Mesenteric fat pad (tissue), 1 donor: ENCODE measurements around the gene TMEM116. TPM values are rescaled to one million over a fixed set of nuclear protein-coding genes. Genes with fewer than 3 reads are reported as not detected.
"Not testable (repeated sequence)": the region's sequence is repeated elsewhere in the genome, so short reads cannot be mapped to it uniquely, and the experiment has no call there.

ENCODE experiments used
- DNase-seq: peaks from one replicate; pipeline ENCODE4 v3.0.0-alpha.2; 2020; ENCODE audit warnings: low spot score
- total RNA-seq: library from RNA; stranded (reverse); fragmentation: NEBNext Ultra II Directional; extraction: Animal tissue kit (Norgen Biotek cat#: 25700); gene quantifications from one replicate; pipeline ENCODE4 v1.2.1, GENCODE V29; 2021
- donor health status: DM: yes; HTN: yes; CAD: no.

Gene TMEM116
- total RNA-seq, 1 donor from 2014 or later, result 6.0 TPM

DNA sequence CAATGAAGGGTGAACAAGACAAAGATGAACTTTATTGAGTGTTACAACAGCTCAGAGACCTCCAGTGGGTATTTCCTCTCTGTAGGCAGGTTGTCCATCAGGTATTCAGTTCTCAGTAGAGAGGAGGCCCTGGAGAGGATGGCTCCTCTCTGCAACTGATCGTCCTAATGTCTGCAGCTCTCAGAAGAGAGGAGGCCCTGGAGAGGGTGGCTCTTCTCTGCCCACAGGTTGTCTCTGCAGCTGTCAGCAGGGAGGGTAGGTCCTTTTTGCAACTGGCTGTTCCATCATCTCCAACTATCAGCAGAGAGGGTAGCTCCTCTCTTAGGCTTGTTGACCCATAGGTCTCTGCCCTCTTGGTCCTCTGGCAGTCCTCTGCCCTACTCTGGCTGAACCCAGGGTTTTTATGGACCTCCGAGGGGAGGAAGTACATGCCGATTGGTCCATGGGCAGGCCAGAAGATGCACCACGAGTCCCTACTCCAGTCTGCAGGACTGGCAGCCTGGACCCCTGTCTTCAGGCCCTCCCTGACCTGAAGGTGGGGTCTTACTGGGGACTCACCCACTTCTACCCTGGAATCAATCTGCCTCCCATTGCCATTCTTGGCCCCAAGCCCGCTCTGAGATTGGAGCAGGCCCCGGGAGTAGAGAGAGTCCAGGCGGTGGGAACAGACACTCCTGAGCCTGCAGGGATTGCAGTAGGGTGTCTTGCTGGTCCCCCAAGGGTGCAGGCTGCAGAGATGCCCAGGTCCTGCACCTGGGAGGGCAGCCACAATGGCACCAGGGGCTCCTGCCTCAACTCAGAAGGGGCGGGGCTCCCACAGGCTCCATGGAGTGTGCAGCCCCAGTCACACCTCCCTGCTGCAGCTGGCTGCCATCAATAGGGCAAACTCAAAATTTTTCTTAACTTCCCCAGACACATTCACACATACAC lies 2.3 kb downstream of the TMEM116 start:
- no peak for DNase-seq

DNA sequence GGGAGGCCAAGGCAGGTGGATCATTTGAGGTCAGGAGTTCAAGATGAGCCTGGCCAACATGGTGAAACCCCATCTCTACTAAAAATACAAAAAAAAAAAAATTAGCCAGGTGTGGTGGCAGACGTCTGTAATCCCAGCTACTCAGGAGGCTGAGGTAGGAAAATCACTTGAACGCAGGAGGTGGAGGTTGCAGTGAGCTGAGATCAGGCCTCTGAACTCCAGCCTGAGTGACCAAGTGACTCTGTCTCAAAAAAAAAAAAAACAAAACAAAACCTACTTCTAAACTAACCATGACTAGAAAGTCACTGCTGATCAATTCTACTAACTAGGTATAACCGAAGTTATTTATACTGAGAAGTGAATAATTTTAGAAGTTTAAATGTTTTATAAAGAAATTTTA lies 3.4 kb downstream of the TMEM116 start:
- DNase-seq, result not testable (repeated sequence)

DNA sequence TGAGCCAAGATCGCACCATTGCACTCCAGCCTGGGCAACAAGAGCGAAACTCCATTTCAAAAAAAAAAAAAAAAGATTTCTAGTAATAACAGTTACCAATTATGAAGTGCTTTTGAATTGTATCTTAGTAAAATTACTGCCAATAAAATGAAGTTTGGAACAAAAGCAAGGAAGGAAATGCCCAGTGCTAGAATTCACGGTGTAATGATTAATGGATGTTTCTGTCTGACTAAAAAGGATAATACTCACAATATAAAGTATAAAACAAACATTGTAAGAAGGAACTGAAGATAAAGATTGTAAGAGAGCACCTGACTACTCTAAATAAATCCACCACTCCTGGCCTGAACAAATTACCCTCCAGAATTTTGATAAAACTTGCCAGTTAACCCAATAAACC lies 4.0 kb downstream of the TMEM116 start:
- no peak for DNase-seq

DNA sequence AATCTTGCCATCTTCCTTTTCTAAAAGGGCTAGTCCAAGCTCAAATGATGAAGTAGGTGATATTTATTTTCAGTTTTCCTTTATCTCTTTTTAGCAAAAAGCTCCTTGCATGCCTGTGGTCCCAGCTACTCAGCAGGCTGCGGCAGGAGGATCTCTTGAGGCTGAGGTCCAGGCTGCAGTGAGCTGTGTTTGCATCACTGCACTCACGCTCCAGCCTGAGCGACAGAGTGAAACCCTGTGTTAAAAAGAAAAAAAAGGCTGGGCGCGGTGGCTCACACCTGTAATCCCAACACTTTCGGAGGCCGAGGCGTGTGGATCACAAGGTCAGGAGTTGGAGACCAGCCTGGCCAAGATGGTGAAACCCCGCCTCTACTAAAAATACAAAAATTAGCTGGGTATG lies 5.0 kb downstream of the TMEM116 start:
- DNase-seq, result no peak

DNA sequence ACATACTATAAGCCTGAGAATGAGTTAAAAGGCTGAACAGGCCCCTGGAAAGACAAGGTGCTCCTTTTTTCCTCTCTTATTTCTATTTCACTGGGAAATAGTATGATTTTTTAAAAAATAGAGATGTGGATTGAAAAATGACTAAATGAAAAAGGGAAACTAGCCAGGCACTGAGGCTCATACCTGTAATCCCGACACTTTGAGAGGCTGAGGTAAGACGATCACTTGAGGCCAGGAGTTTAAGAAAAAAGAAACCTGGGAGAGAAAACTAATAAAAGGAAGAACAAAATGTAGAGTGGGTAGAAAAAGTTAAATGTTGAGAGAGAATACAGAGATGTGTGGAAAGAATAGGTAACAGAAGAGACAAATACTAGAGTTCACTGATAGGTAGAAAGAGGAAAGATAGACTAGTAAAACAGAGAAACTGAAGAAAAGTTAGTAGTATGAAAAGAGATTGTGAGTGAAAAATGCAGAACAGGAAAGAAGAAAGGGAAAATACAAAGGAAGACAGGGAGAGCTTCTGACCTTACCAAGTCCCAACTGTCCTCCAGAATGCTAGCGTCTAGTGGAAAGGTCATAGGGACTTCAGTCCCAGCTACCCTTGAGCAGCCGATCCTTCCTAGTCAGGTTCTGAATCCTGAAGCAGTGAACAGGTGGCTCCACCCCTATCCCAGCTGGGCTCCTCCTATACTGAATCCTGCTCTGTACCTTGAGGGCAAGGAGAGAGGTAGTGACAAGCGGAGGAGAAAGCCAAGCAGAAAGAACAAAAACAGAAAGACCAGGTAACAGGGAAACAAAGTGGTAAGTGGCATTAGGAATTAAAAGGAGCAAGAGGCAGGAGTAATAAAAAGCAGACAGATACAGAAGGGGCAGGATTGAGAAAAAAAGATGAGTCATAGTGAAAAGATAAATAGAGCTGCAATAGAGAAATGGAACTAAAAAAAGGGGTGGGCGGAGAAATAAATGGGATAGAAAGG lies 7.3 kb downstream of the TMEM116 start:
- DNase-seq, result no peak

DNA sequence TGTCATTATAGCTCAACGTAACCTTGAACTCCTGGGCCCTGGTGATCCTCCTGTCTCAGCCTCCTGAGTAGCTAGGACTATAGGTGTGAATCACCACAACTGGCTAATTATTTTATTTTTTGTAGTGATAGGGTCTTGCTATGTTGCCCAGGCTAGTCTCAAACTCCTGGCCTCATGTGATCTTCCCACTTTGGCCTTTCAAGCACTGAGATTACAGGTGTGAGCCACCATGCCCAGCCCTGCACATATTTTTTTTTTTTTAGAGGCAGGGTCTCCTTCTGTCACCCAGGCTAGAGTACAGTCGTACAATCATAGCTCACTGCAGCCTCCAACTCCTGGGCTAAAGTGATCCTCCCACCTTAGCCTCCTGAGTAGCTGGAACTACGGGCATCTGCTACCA lies 8.9 kb downstream of the TMEM116 start:
- DNase-seq, result no peak

DNA sequence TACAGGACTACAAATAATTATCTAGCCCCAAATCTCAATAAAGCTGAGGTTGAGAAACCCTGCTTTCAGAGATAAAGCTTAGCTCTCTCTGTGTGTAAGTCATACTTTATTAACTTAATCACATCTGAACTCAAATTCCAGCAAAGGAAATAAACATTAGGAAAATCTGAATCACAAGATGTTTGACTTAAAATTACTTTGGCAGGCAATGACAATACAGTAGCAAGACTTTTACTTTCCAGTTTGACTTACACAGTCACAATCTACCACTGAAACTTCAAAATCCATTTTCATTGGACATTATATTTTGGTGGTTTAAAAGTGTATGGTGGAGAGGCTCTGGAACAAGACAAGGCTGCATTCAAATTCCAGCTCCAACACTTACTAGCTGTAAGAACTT lies 11.4 kb downstream of the TMEM116 start:
- DNase-seq, result no peak

DNA sequence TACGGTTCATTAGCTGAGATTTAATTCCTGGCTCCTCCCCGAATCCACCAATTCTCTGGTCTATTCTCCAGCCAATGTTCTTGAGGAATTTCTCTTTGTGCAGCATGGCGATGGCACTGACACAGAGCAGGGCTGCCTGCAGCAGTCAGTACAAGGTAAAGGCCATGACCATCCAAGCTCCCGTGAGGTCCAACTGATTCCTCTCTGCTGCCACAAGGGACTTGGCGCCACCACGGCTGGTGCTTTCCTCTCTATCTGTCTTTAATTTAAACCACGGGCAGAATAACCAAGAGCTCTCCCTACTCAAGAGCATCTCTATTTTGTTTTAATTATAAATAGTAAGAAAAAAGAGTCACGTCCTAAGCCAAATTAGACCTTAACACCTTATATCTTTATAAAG lies 12.1 kb downstream of the TMEM116 start:
- DNase-seq, result no peak

DNA sequence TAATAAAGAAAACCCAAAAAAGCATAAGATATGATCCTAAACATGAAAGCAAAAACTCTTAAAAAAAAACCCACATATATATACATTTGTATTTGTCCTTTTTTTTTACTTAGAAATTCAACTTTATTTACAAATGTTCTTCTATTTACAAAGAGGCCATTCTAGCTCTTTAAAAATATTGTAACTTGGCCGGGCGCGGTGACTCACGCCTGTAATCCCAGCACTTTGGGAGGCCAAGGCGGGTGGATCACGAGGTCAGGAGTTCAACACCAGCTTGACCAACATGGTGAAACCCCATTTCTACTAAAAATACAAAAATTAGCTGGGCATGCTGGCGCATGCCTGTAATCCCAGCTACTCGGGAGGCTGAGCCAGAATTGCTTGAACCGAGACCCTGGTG lies 13.8 kb downstream of the TMEM116 start:
- DNase-seq, result not testable (repeated sequence)

DNA sequence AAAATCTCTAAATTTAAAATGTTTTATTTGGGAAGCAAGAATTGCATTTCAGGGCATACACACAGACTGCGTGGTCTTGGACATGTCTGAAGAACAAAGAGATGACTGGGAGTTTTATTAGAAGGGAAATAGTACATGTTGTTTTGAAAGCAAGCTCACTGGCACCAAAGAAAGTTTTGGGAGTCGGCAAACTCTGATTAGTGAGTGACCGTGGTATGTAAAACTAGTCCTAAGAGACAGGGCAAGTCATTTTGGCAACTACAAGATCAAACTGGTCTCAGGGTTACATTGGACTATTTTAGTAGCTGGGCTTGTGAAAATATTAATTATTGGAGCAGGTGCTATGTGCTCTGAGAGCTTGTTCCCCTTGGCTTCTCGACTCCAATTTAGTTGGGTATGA lies 14.9 kb downstream of the TMEM116 start:
- no peak for DNase-seq

DNA sequence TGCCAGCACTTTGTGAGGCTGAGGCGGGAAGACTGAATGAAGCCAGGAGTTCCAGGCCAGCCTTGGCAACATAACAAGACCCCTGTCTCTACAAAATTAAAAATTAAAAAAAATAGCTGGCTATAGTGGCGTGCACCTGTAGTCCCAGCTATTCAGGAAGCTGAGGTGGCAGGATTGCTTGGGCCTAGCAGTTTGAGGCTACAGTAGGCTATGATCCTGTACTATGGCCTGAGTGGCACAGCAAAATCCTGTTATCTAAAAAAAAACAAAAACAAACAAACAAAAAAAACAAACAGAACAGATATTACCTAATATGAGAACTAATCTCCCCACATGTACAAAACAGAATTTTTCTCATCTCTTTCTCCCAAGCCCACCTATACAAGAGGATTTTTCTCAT lies 15.7 kb downstream of the TMEM116 start:
- no peak for DNase-seq

DNA sequence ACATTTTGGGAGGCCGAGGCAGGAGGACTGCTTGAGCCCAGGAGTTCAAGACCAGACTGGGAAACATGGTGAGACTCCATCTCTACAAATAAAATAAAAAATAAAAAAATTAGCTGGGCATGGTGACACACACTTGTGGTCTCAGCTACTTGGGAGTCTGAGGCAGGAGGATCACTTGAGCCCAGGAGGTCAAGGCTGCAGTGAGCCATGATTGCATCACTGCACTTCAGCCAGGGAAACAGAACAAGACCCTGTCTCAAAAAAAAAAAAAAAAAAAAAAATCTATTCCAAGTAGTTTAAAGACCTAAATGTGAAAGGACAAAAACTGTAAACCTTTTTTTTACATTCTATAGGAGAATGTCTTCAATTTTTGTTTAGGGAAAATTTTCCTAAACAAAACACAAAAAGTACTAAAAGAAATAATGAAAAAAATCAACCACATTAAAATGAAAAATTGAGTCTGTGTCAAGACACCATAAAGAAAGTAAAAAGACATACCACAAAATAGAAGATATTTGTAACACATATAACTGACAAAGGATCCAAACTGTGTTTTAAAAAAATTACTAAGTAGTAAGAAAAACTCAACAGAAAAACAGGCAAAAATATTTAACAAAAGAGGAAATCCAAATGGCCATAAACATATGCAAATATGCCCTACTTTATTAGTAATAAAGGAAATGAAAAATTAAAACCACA lies 17.0 kb downstream of the TMEM116 start:
- DNase-seq, result no peak

DNA sequence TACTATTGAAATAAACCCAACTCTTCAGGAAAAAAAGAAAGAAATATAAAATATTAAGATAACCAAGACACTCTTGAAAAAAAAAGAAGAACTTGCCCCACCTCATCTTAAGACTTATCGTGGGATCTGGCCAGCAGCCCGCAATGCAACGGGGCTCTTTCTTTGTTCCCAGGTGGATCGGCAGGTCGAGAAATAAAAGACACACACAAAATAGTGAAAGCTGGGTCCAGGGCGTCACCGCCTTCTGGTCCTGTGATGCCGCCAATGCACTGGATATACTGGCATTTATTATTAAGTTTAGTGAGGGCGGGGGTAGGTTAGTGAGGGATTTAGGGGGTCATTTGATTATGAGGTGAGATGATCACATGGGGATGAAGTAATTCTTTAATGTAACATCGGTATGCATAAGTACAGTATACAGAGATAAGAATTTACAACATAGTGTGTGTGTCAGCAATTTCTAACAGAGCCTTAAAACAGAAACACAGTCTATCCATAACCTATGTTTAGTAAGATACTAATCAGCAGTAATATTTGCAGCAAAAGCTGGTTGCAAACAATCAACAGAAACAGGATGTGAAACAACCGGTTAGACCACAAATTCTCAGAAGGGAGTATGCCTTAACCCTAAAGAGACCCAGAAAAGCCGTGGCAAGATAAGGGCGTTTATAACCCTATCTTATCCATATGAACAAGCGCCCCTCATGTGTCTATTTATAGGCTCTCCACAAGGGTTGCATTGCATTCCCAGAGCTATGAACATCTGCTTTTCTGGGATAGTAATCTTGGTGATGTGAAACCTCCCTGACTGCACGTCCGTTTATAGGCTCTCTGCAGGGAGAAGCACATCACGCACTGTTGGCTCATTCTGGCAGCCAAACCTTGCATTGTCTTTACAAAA lies 18.5 kb downstream of the TMEM116 start:
- not testable (repeated sequence) for DNase-seq

DNA sequence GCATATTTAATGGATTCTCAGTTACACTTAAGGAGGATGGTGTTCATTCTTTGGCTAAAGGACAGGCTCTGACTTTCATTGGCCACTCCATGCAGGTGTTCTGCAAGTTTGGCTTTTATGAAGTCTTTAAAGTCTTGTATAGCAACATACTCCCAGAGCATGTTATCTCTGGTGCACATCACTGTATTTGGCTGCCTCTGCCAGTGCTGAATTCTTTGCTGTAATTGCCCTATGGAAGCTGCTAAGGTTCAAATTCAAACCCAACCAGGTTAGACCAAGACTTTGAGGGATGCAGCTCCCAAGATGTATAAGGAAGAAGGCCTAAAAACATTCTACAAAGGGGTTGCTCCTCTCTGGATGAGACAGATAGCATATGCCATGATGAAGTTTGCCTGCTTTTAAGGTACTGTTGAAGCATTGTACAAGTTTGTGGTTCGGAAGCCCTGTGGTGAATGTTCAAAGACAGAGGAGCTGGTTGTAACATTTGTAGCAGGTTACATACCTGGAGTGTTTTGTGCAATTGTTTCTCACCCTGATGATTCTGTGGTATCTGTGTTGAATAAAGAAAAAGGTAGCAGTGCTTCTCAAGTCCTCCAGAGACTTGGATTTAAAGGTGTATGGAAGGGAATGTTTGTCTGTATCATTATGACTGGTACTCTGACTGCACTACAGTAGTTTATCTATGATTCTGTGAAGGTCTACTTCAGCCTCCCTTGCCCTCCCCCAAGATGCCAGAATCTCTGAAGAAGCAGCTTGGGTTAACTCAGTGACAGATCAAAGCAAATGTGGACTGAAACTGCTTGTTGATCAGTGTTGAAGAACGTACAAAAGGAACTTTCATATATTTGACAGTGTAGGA lies 19.4 kb downstream of the TMEM116 start:
- no peak for DNase-seq

DNA sequence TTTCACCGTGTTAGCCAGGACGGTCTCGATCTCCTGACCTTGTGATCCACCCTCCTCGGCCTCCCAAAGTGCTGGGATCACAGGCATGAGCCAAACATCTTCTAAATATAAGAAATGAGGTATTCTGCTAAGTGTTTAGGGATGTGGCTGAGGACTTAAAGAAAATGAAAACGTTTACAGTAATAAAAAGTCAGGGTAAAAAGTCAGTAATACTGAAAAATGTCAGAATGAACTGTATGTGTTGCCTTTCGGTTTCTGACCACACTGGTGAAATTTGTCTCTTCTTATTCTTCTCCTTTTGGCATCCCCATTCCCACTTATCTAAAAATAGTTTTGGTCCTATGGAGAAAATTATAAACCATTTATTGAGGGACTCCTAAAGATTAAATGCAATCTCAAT lies 20.5 kb downstream of the TMEM116 start:
- DNase-seq, result no peak

DNA sequence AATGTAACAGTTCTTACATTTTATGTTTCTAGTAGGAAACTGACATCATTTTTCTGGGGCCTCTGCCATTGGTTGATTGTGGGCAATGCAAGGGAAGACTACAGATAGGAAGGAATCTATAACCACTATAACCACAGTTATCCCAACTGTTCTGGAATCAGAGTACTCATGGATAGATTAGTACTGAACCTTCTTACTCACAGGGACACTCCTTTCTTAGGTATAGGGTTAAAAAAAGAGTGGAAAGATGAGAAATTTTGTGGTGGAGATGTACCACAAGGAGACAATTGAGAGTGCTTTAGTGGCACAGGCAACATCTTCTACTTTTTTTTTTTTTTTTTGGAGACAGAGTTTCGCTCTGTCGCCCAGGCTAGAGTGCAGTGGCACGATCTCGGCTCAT lies 21.0 kb downstream of the TMEM116 start:
- no peak for DNase-seq

DNA sequence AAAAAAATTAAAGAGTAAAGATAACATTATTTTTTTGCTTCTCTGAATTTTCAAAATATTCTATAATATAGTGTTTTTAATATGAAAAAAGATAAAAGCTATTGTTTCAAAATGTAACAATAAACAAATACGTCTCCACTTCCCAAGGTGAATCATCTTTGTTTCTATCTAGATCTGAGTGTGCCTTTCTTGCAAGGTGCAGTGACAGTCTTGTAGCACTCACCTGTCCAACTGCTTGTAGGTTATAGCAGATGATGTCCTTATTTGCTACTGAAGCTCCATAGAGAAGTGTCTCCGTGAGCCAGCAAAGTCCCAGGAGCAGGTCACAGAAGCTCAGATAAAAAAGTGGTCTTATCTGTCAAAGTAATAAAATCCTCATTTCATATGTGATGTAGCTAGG lies 21.4 kb downstream of the TMEM116 start:
- DNase-seq, result no peak

DNA sequence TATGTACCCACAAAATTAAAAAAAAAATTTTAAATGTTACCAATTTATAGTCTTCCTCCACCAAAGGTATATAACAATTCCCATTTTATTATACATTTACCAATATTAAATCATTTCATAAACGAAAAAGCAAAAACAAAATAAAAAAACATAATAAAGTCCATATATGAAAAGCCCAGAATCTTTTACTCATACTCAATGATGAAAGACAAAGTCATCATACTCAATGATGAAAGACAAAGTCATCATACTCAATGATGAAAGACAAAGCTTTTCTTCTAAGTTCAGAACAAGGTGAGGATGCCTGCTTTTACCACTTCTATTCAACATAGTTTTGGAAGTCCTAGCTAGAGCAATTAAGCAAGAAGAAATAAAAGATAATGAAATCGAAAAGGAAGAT lies 28.1 kb downstream of the TMEM116 start:
- no peak for DNase-seq

DNA sequence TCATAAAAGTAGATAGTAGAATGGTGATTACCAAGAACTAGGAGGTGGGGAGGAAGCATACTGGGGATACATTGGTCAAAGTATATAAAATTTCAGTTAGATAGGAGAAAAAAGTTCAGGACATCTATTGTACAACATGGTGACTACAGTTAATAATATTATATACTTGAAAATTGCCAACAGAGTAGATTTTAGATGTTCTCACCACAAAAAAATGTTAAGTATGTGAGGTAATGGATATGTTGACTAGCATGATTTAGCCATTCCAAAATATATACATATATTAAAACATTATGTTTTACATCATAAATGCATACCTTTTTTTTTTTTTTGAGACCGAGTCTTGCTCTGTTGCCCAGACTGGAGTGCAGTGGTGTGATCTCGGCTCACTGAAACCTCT lies 31.0 kb downstream of the TMEM116 start:
- no peak for DNase-seq
